Measurements from ENCODE around the gene MT1M. TPM values are rescaled to one million over a fixed set of nuclear protein-coding genes. Genes with fewer than 3 reads are reported as not detected.
A peak's percentile ranks its signal among the peaks of the same experiment; 100 is the strongest.

Gene MT1M
- total RNA-seq, 1 donor = 10.3 TPM

DNA sequence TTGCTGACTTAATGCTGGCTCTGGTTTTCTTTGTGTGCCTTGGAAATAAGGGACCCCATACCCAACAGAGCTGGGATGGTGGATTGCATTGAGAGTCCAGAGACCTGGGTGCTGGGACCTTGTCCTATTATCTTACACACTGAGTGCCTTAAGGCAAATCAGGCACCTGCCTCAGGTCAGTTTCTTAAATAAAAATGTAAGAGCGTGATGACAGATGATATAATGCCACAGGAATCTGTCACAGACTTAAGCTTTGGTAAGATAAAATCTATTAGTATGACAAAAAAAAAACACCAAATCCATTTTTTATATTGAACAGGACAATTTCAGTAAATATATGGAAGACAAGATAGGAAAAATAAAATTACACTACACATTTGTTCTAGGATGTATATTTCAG lies 7.6 kb downstream of the MT1M start:
- no peak overlapping the region for H3K4me3 ChIP-seq (ENCODE audit: low read depth, low read length)
- TF ChIP-seq, protein P1, sequence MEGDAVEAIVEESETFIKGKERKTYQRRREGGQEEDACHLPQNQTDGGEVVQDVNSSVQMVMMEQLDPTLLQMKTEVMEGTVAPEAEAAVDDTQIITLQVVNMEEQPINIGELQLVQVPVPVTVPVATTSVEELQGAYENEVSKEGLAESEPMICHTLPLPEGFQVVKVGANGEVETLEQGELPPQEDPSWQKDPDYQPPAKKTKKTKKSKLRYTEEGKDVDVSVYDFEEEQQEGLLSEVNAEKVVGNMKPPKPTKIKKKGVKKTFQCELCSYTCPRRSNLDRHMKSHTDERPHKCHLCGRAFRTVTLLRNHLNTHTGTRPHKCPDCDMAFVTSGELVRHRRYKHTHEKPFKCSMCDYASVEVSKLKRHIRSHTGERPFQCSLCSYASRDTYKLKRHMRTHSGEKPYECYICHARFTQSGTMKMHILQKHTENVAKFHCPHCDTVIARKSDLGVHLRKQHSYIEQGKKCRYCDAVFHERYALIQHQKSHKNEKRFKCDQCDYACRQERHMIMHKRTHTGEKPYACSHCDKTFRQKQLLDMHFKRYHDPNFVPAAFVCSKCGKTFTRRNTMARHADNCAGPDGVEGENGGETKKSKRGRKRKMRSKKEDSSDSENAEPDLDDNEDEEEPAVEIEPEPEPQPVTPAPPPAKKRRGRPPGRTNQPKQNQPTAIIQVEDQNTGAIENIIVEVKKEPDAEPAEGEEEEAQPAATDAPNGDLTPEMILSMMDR (IDR thresholded peaks at IDR 0.05; ENCODE audit: insufficient read depth, low read length) = no peak
- DNase-seq (ENCODE audit: low read depth) = no peak

GRCh38 chr16:56641166-56641565 lies 8.7 kb downstream of the MT1M start:
- TF ChIP-seq, protein P1 (IDR thresholded peaks at IDR 0.05; ENCODE audit: insufficient read depth, low read length) = no peak
- no peak overlapping the region for H3K4me3 ChIP-seq (ENCODE audit: low read depth, low read length)
- no peak for DNase-seq (ENCODE audit: low read depth)

GRCh38 chr16:56643080-56643778 lies 10.8 kb downstream of the MT1M start:
- TF ChIP-seq, protein P1 (IDR thresholded peaks at IDR 0.05; ENCODE audit: insufficient read depth, low read length) = peak; percentile 39
- DNase-seq (ENCODE audit: low read depth) = peak; percentile 34
- H3K4me3 ChIP-seq (ENCODE audit: low read depth, low read length) = peak overlapping the region; percentile 49

- no peak overlapping the region for H3K4me3 ChIP-seq (ENCODE audit: low read depth, low read length)
- no peak for DNase-seq (ENCODE audit: low read depth)
- TF ChIP-seq, protein P1 (IDR thresholded peaks at IDR 0.05; ENCODE audit: insufficient read depth, low read length) = no peak
These were observed 11.4 kb downstream of the MT1M start for GRCh38 chr16:56643833-56644232.

DNA sequence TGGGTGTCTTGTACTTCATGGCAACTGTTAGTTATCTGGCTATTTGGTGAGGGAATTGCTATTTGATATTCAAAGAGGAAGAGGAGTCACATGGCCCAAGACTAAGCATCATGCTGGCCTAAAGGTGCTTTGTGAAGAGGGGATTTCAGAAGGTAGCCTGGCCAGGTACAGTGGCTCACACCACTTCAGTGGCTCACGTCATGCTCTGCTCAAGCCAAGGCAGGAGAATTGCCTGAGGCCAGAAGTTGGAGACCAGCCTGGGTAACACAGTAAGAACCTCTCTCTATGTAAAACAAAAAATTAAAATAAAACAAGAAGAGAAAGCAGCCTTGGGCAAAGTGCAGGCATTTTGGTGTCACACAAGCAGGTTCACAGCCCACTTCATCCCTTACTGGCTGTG lies 12.9 kb downstream of the MT1M start:
- TF ChIP-seq, protein P1 (IDR thresholded peaks at IDR 0.05; ENCODE audit: insufficient read depth, low read length) = no peak
- DNase-seq (ENCODE audit: low read depth) = no peak
- H3K4me3 ChIP-seq (ENCODE audit: low read depth, low read length) = no peak overlapping the region

- TF ChIP-seq, protein P1 (IDR thresholded peaks at IDR 0.05; ENCODE audit: insufficient read depth, low read length) = no peak
- no peak for DNase-seq (ENCODE audit: low read depth)
- no peak overlapping the region for H3K4me3 ChIP-seq (ENCODE audit: low read depth, low read length)
These were observed 13.4 kb downstream of the MT1M start for GRCh38 chr16:56645838-56646237.

Data from fibroblast of the aortic adventitia (primary cell).